Pancreas (tissue), 10 donors: ENCODE measurements around the gene INPP5K. TPM values are rescaled to one million over a fixed set of nuclear protein-coding genes. Genes with fewer than 3 reads are reported as not detected.

Experiments
- ATAC-seq, 4 donors: fragments of 200-7000 bp; cut with Tn5 transposase; one replicate each; pipeline versions ENCODE4 v1.8.0 to v1.9.1; 2020; ENCODE audit warnings: mild to moderate bottlenecking in 4 of 4, moderate library complexity in 4 of 4
- DNase-seq, 6 donors: peaks; one replicate each; pipeline ENCODE4 v3.0.0-alpha.2; 2020
- FAIRE-seq: peaks from 2 replicates; lab custom pipeline; 2012; peaks lifted over from hg19 to GRCh38; lab: Jason Lieb, UNC
- H3K27ac ChIP-seq, 4 donors: fragments of 200-600 bp; sonication (generic); 1 replicate in 3 of 4; 2 replicates in 1 of 4; pipeline versions ENCODE4 v1.5.0 to v1.8.0; 2020
- H3K27me3 ChIP-seq, 4 donors: fragments of 200-600 bp; one replicate each; pipeline ENCODE4 v1.8.0; 2021
- H3K36me3 ChIP-seq, 3 donors: fragments of 200-600 bp; sonication (generic) in 1 of 3; one replicate each; pipeline versions ENCODE4 v1.5.0 to v1.8.0; 2020 to 2021
- H3K4me1 ChIP-seq, 3 donors: fragments of 200-600 bp; one replicate each; pipeline ENCODE4 v1.8.0; 2021
- H3K4me3 ChIP-seq, 4 donors: fragments of 200-600 bp; sonication (generic) in 2 of 4; one replicate each; pipeline versions ENCODE4 v1.5.0 to v1.8.0; 2020 to 2021
- H3K9me3 ChIP-seq, 4 donors: fragments of 200-600 bp; one replicate each; pipeline ENCODE4 v1.8.0; 2021
- CTCF ChIP-seq, 4 donors: fragments of 200-600 bp; sonication (generic) in 3 of 4; IDR thresholded peaks; one replicate each; pipeline versions ENCODE4 v1.5.0 to v1.8.0; 2021; ENCODE audit warnings: antibody characterized with exemption in 4 of 4
- WGBS, 2 donors: extraction: QIAGEN DNeasy Blood & Tissue Kit; methylation state at CpG; one replicate each; pipeline ENCODE4 v1.1.7; 2013; 5-methylcytosine and 5-hydroxymethylcytosine counted together
- intact Hi-C, 3 donors: fragments of 100-400 bp; cut with DNase I; formaldehyde crosslinking; loops; one replicate each; pipeline versions ENCODE4 v1.11.1 to v1.14.2; 2022
- polyA plus RNA-seq, 2 donors: library from polyadenylated mRNA; stranded (reverse); fragments of 200-250 nt; gene quantifications; one replicate each; pipeline ENCODE4 v1.2.3, GENCODE V29; 2013
- total RNA-seq, 6 donors: library from RNA; stranded (reverse); fragmentation: NEBNext Ultra II Directional in 4 of 6; extraction: Animal tissue kit (Norgen Biotek cat#: 25700) in 4 of 6; gene quantifications; one replicate each; pipeline versions ENCODE4 v1.2.1 to v1.2.4, GENCODE V29; 2021 to 2023
- donor health status: healthy with polysubstance abuse.
- donor health status: DM: no; HTN: no; CAD: no; lungs with moderate emphysema.
- donor health status: DM: no; HTN: no; CAD: no.
- donor health status: control.
- donor health status: control.
- donor health status: Bipolar disorder and iron deficiency.
- donor health status: DM: yes; HTN: yes; CAD: no.
- donor health status: DM: no; HTN: no; CAD: no.
- donor health status: DM: no; HTN: no; CAD: no.
- donor health status: DM: yes; HTN: yes; CAD: no.

Gene INPP5K
- total and polyA plus RNA-seq, 8 donors, result 13.2 to 24.4 (median 17.8) TPM

DNA sequence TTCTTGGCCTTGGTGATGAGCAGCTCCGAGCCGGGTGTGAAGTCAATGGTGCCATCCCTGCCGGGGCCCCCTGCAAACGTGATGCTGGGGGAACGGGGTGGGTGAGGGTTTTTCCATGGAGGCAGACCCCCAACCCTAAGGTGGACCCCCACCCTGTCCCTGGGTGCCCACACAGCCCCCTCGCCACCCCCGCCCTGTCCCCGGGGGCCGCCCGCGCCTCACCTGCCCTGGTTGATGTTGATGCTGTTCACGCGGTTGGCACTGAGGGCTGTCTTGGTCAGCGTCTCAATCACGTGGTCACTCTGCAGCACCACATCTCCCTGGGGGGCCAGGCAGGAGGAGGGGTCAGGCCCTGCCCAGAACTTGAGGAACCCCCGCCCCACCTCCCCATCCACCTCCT lies 49.2 kb downstream of the INPP5K start:
- peaks cover 0 to 59% (median 8%) of the 10 kb centered on the region in 3 donors for H3K36me3 ChIP-seq

DNA sequence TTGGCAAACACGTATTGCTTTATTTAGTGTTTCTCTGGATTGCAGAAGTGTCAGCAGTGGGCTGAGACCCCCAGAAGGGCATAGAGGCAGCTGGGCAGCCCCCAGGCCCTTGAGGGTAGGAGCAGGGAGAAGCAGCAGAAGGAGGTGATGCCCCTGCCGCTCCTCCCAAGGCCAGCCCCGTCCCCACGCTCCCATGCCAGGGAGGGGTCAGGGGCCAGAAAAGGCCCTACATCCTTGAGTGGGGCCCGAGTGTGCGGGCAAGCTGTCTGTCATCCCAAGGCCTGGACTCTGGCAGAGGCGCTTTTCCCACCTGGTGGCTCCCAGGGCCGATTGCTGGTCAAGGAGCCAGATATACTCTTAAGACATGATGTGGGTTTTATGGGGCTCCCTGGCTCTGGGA lies 52.2 kb downstream of the INPP5K start:
- H3K27me3 ChIP-seq, result no peaks in the 10 kb centered on the region
- FAIRE-seq (no peak), ATAC-seq (no peak), DNase-seq (no peak)
- H3K36me3 ChIP-seq, result peaks cover 0 to 32% (median 8%) of the 10 kb centered on the region in 3 donors
- no peak for TF ChIP-seq CTCF (IDR thresholded peaks at IDR 0.05)
- intact Hi-C loops, result no loop called here
- H3K27ac ChIP-seq, result no peak overlapping the region
- H3K4me3 ChIP-seq, result no peak overlapping the region
- WGBS, 2 donors, result 73 to 76% methylated on average over 8 of the region's 8 CpGs
- peaks cover 10 to 14% (median 10%) of the 10 kb centered on the region in 3 donors for H3K4me1 ChIP-seq
- H3K9me3 ChIP-seq, result no peaks in the 10 kb centered on the region

More for the DNA sequence above, 49.2 kb downstream of the INPP5K start:
- intact Hi-C loops, result no loop called here
- DNase-seq (no peak), ATAC-seq (no peak), FAIRE-seq (no peak)
- no peak overlapping the region for H3K4me3 ChIP-seq
- no peaks in the 10 kb centered on the region for H3K27me3 ChIP-seq
- no peaks in the 10 kb centered on the region for H3K9me3 ChIP-seq
- H3K4me1 ChIP-seq, result no peaks in the 10 kb centered on the region
- 93 to 98% methylated on average over 13 to 16 of the region's 16 CpGs for WGBS, 2 donors
- H3K27ac ChIP-seq, result no peak overlapping the region
- no peak for TF ChIP-seq CTCF (IDR thresholded peaks at IDR 0.05)

- Histone ChIP-seq H3K36me3 (peaks cover 0 to 18% (median 0%) of the 10 kb centered on the region in 3 donors), H3K9me3 (no peaks in the 10 kb centered on the region), H3K4me3 (no peak overlapping the region), H3K27me3 (no peaks in the 10 kb centered on the region), H3K27ac (no peak overlapping the region), H3K4me1 (peaks cover 10 to 14% (median 10%) of the 10 kb centered on the region in 3 donors)
- FAIRE-seq (no peak), ATAC-seq (no peak), DNase-seq (peak in 2 of 6 donors; percentile 24 to 71)
- no peak for TF ChIP-seq CTCF (IDR thresholded peaks at IDR 0.05)
- intact Hi-C loops, result no loop called here
- WGBS, 2 donors, result 72 to 73% methylated on average over 33 of the region's 33 CpGs
Observed at GRCh38 chr17:1462164-1463112, 54.0 kb downstream of the INPP5K start.

GRCh38 chr17:1461198-1461944 lies 55.0 kb downstream of the INPP5K start:
- Histone ChIP-seq H3K36me3 (peaks cover 0 to 10% (median 0%) of the 10 kb centered on the region in 3 donors), H3K9me3 (no peaks in the 10 kb centered on the region), H3K4me1 (peaks cover 14% of the 10 kb centered on the region in 3 donors), H3K27me3 (no peaks in the 10 kb centered on the region), H3K4me3 (no peak overlapping the region), H3K27ac (peak overlapping the region in 2 of 4 donors; percentile 74 to 76)
- TF ChIP-seq CTCF (IDR thresholded peaks at IDR 0.05), result no peak
- FAIRE-seq (no peak), DNase-seq (no peak), ATAC-seq (no peak)
- WGBS, 2 donors, result 89 to 91% methylated on average over 18 of the region's 18 CpGs
- intact Hi-C loops, result no loop called here
